ENCODE results near the gene RHBDL3. TPM values are rescaled to one million over a fixed set of nuclear protein-coding genes. Genes with fewer than 3 reads are reported as not detected.
A peak's percentile ranks its signal among the peaks of the same experiment; 100 is the strongest.
"Not testable (repeated sequence)": the region's sequence is repeated elsewhere in the genome, so short reads cannot be mapped to it uniquely, and the experiment has no call there.

RHBDL3 gene
- total RNA-seq, 2 experiments from 2014 or later, result 0.06 TPM; not detected in 1

DNA sequence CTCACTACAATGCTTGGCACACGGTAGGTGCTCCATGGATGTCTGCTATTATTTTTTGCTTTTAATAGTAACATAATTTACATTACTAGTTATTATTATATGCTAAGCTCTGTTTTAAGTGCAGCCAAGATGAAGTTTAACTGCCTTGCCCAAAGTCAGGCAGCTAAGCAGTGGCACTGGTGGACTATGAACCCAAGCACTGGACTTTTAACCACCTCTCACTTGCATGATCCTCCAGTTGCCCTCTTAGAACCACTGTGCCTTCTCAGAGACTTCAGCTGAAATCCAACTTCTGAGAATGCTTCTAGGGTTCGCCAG lies 82.8 kb downstream of the RHBDL3 start:
- H3K4me3 Mint-ChIP-seq, result peak overlapping the region; percentile 37

GRCh38 chr17:32349503-32349853 lies 83.8 kb downstream of the RHBDL3 start:
- H3K27ac Mint-ChIP-seq, result peak overlapping the region; percentile 98
- H3K36me3 Mint-ChIP-seq, result peaks cover 39% of the 10 kb centered on the region
- DNase-seq, result no peak
- no peaks in the 10 kb centered on the region for H3K9me3 Mint-ChIP-seq
- H3K27me3 Mint-ChIP-seq, result no peaks in the 10 kb centered on the region
- H3K4me1 Mint-ChIP-seq, result peaks cover 26% of the 10 kb centered on the region
- peak overlapping the region; percentile 94 for H3K4me3 Mint-ChIP-seq

More for the DNA sequence above, 82.8 kb downstream of the RHBDL3 start:
- Mint-ChIP-seq H3K27me3 (no peaks in the 10 kb centered on the region), H3K27ac (no peak overlapping the region), H3K9me3 (no peaks in the 10 kb centered on the region), H3K4me1 (peaks cover 19% of the 10 kb centered on the region), H3K36me3 (peaks cover 31% of the 10 kb centered on the region)
- DNase-seq, result no peak

DNA sequence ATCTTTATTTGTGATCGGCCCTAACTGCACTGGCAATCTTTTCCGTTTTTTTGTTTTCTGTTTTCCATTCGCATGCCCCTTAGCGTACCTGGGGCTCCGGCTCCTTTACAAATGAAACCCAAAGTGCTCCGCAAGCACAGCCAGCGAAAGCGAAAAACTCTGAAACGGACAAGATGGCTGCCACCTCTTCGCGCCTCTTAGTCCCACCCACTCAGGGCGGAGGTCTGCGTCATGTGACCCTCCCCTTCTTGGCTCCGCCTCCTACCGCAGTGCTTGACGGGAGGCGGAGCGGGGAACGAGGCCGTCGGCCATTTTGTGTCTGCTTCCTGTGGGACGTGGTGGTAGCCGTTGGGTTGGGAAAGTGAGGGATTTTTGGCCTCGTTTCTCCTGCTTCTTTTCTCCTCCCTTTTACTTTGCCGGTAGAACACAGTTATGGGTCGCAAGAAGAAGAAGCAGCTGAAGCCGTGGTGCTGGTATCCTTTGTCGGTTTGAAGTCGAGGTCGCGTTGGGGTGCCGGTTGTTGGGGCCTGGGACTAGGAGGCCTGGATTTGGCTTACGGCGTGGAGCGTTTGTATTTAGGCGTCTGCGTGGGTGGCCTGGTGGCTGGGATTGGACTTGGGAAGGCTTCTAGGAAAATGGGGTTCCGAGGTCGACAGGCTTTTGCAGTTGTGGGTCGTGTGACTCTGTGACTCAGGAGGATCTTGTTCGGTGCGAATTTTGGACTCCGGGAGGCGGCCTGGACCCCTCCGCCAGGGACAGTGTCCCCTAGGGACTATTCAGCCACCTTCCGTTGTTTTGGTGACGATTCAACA lies 84.4 kb downstream of the RHBDL3 start, which contains the start of gene ZNF207:
Gene ZNF207 (plus strand): TSS at position 304 of the 812 bp plus-strand sequence. CDS start 129 bp downstream, at position 433.
- H3K27ac Mint-ChIP-seq, result peak within 1 kb of the TSS; percentile 98
- peak within 1 kb of the TSS; percentile 94 for H3K4me3 Mint-ChIP-seq
- H3K27me3 Mint-ChIP-seq, result no peaks in the 10 kb centered on the region
- peaks cover 30% of the 10 kb centered on the region for H3K4me1 Mint-ChIP-seq
- peak; percentile 96 for DNase-seq
- H3K9me3 Mint-ChIP-seq, result no peaks in the 10 kb centered on the region
- H3K36me3 Mint-ChIP-seq, result peaks cover 43% of the 10 kb centered on the region

- H3K27ac Mint-ChIP-seq, result peak overlapping the region; percentile 98
- H3K4me3 Mint-ChIP-seq, result peak overlapping the region; percentile 94
- no peaks in the 10 kb centered on the region for H3K27me3 Mint-ChIP-seq
- H3K36me3 Mint-ChIP-seq, result peaks cover 51% of the 10 kb centered on the region
- peaks cover 38% of the 10 kb centered on the region for H3K4me1 Mint-ChIP-seq
- peak; percentile 22 for DNase-seq
- H3K9me3 Mint-ChIP-seq, result no peaks in the 10 kb centered on the region
Observed at GRCh38 chr17:32350666-32351418, 85.2 kb downstream of the RHBDL3 start.

GRCh38 chr17:32352734-32353133 lies 87.1 kb downstream of the RHBDL3 start:
- H3K27me3 Mint-ChIP-seq, H3K9me3 Mint-ChIP-seq, H3K27ac Mint-ChIP-seq, DNase-seq: not testable (repeated sequence)
- Mint-ChIP-seq H3K4me1 (peaks cover 45% of the 10 kb centered on the region), H3K36me3 (peaks cover 56% of the 10 kb centered on the region), H3K4me3 (peak overlapping the region; percentile 94)

- no peaks in the 10 kb centered on the region for H3K9me3 Mint-ChIP-seq
- H3K4me3 Mint-ChIP-seq, result peak overlapping the region; percentile 22
- no peak for DNase-seq
- peaks cover 44% of the 10 kb centered on the region for H3K4me1 Mint-ChIP-seq
- H3K36me3 Mint-ChIP-seq, result peaks cover 51% of the 10 kb centered on the region
- H3K27ac Mint-ChIP-seq, result peak overlapping the region; percentile 15
- no peaks in the 10 kb centered on the region for H3K27me3 Mint-ChIP-seq
Observed at GRCh38 chr17:32355649-32356377, 90.2 kb downstream of the RHBDL3 start.

DNA sequence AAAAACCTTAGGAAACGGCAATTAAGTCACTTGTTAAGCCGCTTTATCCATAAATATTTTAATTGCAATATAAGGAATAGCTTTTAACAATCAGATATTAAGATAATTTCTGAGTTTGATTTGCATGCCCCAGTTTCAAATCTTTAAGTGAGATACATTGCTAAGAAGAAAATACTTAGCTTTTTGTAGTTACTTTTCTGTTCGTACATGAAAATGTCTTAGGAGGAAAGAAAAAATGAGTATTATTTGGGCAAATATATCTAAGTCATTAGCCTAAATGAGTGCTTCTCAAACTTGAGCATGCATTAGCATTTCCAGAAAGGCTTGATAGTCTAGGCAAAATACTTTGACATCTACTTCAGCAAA lies 90.7 kb downstream of the RHBDL3 start:
- Mint-ChIP-seq H3K4me3 (no peak overlapping the region), H3K36me3 (peaks cover 47% of the 10 kb centered on the region), H3K27ac (peak overlapping the region; percentile 51), H3K4me1 (peaks cover 47% of the 10 kb centered on the region), H3K27me3 (no peaks in the 10 kb centered on the region), H3K9me3 (no peaks in the 10 kb centered on the region)
- DNase-seq, result no peak

GRCh38 chr17:32356750-32357149 lies 91.1 kb downstream of the RHBDL3 start:
- H3K27me3 Mint-ChIP-seq, result no peaks in the 10 kb centered on the region
- H3K36me3 Mint-ChIP-seq, result peaks cover 44% of the 10 kb centered on the region
- H3K4me3 Mint-ChIP-seq, result no peak overlapping the region
- DNase-seq, result no peak
- H3K27ac Mint-ChIP-seq, result peak overlapping the region; percentile 51
- peaks cover 48% of the 10 kb centered on the region for H3K4me1 Mint-ChIP-seq
- H3K9me3 Mint-ChIP-seq, result no peaks in the 10 kb centered on the region

DNA sequence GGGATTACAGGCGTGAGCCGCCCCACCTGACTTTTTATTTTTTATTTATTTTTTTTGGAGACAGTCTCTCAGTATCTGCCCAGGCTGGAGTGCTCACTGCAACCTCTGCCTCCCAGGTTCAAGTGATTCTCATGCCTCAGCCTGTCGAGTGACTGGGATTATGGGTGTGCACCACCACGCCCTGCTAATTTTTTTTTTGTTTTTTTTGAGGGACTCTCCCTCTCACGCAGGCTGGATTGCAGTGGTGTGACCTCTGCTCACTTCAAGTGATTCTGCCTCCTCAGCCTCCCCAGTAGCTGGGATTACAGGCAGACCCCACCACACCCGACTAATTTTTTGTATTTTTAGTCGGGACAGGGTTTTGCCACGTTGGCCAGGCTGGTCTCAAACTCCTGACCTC lies 92.0 kb downstream of the RHBDL3 start:
- peaks cover 42% of the 10 kb centered on the region for H3K36me3 Mint-ChIP-seq
- DNase-seq, result no peak
- H3K27ac Mint-ChIP-seq, result no peak overlapping the region
- no peaks in the 10 kb centered on the region for H3K27me3 Mint-ChIP-seq
- H3K4me1 Mint-ChIP-seq, result peaks cover 47% of the 10 kb centered on the region
- no peaks in the 10 kb centered on the region for H3K9me3 Mint-ChIP-seq
- no peak overlapping the region for H3K4me3 Mint-ChIP-seq

DNA sequence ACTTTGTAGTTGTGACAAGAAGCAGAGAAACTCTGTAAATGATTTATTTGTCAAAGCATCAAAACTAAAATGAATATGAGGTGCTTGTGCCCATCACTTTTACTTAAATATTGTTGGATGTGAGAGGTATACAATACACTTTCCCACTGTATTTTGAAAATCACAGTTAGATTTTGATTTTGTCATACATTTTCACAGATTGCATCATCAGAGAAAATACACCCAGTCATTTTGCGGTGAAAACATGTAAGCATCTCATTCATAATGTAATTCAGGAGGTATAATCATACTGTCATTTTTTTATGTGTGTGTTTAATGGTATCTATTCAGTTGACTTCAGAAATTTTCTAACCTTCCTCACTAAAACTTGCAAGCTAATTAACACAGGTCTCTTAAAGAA lies 95.6 kb downstream of the RHBDL3 start:
- H3K4me3 Mint-ChIP-seq, result no peak overlapping the region
- no peak for DNase-seq
- H3K4me1 Mint-ChIP-seq, result peaks cover 37% of the 10 kb centered on the region
- peak overlapping the region; percentile 45 for H3K27ac Mint-ChIP-seq
- H3K9me3 Mint-ChIP-seq, result no peaks in the 10 kb centered on the region
- H3K36me3 Mint-ChIP-seq, result peaks cover 32% of the 10 kb centered on the region
- no peaks in the 10 kb centered on the region for H3K27me3 Mint-ChIP-seq

GRCh38 chr17:32370426-32370825 lies 104.8 kb downstream of the RHBDL3 start:
- no peak overlapping the region for H3K4me3 Mint-ChIP-seq
- no peaks in the 10 kb centered on the region for H3K27me3 Mint-ChIP-seq
- peaks cover 32% of the 10 kb centered on the region for H3K4me1 Mint-ChIP-seq
- H3K27ac Mint-ChIP-seq, result peak overlapping the region; percentile 12
- no peak for DNase-seq
- no peaks in the 10 kb centered on the region for H3K9me3 Mint-ChIP-seq
- H3K36me3 Mint-ChIP-seq, result peaks cover 44% of the 10 kb centered on the region

Other genes with a start within 250 kb of the RHBDL3 start
- gene RHOT1, start 123.3 kb upstream of the RHBDL3 start, total RNA-seq, result 10 to 100 TPM; 22.8 to 22.9 TPM
- gene C17orf75, start 76.3 kb downstream of the RHBDL3 start, total RNA-seq, result 10 to 100 TPM; 31.0 to 36.7 TPM
- gene ZNF207, start 84.3 kb downstream of the RHBDL3 start, total RNA-seq, result 100 to 1,000 TPM; 210 to 214 TPM
- 100 to 1,000 TPM; 147 to 157 TPM for gene PSMD11, start 178.7 kb downstream of the RHBDL3 start, total RNA-seq
- gene CDK5R1, start 221.2 kb downstream of the RHBDL3 start, total RNA-seq, result 1 to 10 TPM; 9.7 to 9.9 TPM

Data from activated naive CD8-positive, alpha-beta T cell treated with anti-CD3 and anti-CD28 coated beads for 36 hours (primary cell).